ENCODE data around the gene SLC5A8. TPM values are rescaled to one million over a fixed set of nuclear protein-coding genes. Genes with fewer than 3 reads are reported as not detected.

The SLC5A8 gene
- total RNA-seq (2021; ENCODE audit: unreplicated experiment) (not detected), Bru-seq, nascent RNA (percentile 2 among the genes with signal in this experiment), BruChase-seq, experiment 1, labeled RNA remaining after a 6-hour chase (not detected), BruChase-seq, experiment 2, labeled RNA remaining after a 2-hour chase (percentile 7 among the genes with signal in this experiment)
- not detected in 2 replicates for polyA plus RNA-seq (2012)
- long read RNA-seq = 0 reads

- CTCF ChIA-PET = no interaction called here
- no peak for TF ChIP-seq ZBTB33 (IDR thresholded peaks at IDR 0.05; ENCODE audit: extremely low read depth, insufficient replicate concordance, low read length)
- no peak for TF ChIP-seq POLR2AphosphoS5 (IDR thresholded peaks at IDR 0.05; ENCODE audit: low read depth, low read length)
- TF ChIP-seq MAX (IDR thresholded peaks at IDR 0.05) = no peak
- TF ChIP-seq REST (IDR thresholded peaks at IDR 0.05; ENCODE audit: low read depth) = no peak
- TF ChIP-seq ZFX (IDR thresholded peaks at IDR 0.05) = no peak
- TF ChIP-seq ZNF274 (IDR thresholded peaks at IDR 0.05; ENCODE audit: low read depth, low read length) = no peak
- TF ChIP-seq CBX3 (IDR thresholded peaks at IDR 0.05; ENCODE audit: low read depth) = no peak
- TF ChIP-seq CTCF (IDR thresholded peaks at IDR 0.05 in 2 of 3, conservative IDR thresholded peaks at IDR 0.05 in 1 of 3; ENCODE audit: borderline replicate concordance in 1 of 3, insufficient read depth in 1 of 3, low read depth in 2 of 3, low read length in 2 of 3) = no peak
- no peak for TF ChIP-seq JUND (IDR thresholded peaks at IDR 0.05)
- TF ChIP-seq SP1 (IDR thresholded peaks at IDR 0.05; ENCODE audit: low read depth) = no peak
- no peak for TF ChIP-seq ATF3 (IDR thresholded peaks at IDR 0.05)
- BruUV-seq (replicated peaks) = no TSS peak
- no peak within 1 kb of the TSS for H3K27ac ChIP-seq (ENCODE audit: low read depth, low read length)
- H3K36me3 ChIP-seq (ENCODE audit: control insufficient read depth in 1 of 2, insufficient read depth in 2 of 2, low read length in 2 of 2) = no peaks in the 10 kb centered on the region
- ATAC-seq (no peak), DNase-seq (ENCODE audit: low read depth, low spot score) (no peak)
- no peak within 1 kb of the TSS for H3K4me3 ChIP-seq (replicated peaks in 1 of 2; ENCODE audit: low read depth in 1 of 2, low read length in 2 of 2)
- H3K9me2 ChIP-seq (ENCODE audit: insufficient read depth) = no peaks in the 10 kb centered on the region
- no peak within 1 kb of the TSS for H2AFZ ChIP-seq (ENCODE audit: low read depth, low read length, poor library complexity, severe bottlenecking)
- H3K79me2 ChIP-seq (ENCODE audit: insufficient read depth, low read length) = no peaks in the 10 kb centered on the region
- H3K9ac ChIP-seq (ENCODE audit: low read length) = no peak within 1 kb of the TSS
- H3K9me3 ChIP-seq (ENCODE audit: control insufficient read depth in 1 of 2, insufficient read depth in 1 of 2, low read depth in 1 of 2, low read length in 2 of 2) = no peaks in the 10 kb centered on the region
- intact Hi-C loops (cut with micrococcal nuclease) = no loop called here
- no peaks in the 10 kb centered on the region for H3K4me1 ChIP-seq (ENCODE audit: control insufficient read depth in 1 of 2, insufficient read depth in 2 of 2, low read length in 2 of 2)
- no peak within 1 kb of the TSS for H3K4me2 ChIP-seq (ENCODE audit: low read length)
- H4K20me1 ChIP-seq (ENCODE audit: insufficient read depth) = no peaks in the 10 kb centered on the region
- no peaks in the 10 kb centered on the region for H3K27me3 ChIP-seq (ENCODE audit: insufficient read depth, low read length)
- RAD21 ChIA-PET (ENCODE audit: low non-redundant PET in 1 of 2, low total read pairs in 2 of 2, uncharacterized antibody in 2 of 2, unreplicated experiment in 2 of 2) = no interaction called here
- POLR2A ChIA-PET = no interaction called here
Measured at GRCh38 chr12:101209319-101210302, at the start of gene SLC5A8. TSS of gene SLC5A8 (minus strand) at chr12:101210238. CDS start at chr12:101209848, 390 bp downstream.

Data from HCT116 (cell line).